ENCODE measurements around the gene SMYD1.

DNA sequence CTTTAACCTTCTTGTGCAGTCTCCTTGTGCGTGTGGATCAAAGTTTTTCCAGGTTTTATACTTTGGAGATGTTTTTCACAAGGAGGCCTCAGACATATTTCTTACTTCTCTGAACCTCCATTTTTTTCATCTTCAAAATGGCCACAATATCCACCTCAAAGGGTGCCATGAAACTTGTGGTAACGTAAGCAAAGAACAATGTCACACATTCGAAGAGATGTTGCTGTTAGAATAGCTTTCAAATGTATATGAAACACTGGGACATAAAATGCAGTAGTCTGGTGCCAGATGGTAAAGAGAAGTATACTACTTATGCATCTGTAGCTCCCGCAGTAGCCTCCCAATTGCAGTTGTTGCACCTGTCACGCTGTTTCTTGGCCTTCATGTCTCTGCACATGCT, 9.4 kb upstream of the SMYD1 start:
- TF ChIP-seq EZH2phosphoT487 (IDR thresholded peaks at IDR 0.05; ENCODE audit: borderline replicate concordance), result no peak
- no peak for TF ChIP-seq POLR2A (IDR thresholded peaks at IDR 0.05; ENCODE audit: borderline replicate concordance, extremely low read depth, insufficient read depth, insufficient read length)
- TF ChIP-seq SIN3A (IDR thresholded peaks at IDR 0.05; ENCODE audit: low read depth), result no peak
- TF ChIP-seq, protein P1, sequence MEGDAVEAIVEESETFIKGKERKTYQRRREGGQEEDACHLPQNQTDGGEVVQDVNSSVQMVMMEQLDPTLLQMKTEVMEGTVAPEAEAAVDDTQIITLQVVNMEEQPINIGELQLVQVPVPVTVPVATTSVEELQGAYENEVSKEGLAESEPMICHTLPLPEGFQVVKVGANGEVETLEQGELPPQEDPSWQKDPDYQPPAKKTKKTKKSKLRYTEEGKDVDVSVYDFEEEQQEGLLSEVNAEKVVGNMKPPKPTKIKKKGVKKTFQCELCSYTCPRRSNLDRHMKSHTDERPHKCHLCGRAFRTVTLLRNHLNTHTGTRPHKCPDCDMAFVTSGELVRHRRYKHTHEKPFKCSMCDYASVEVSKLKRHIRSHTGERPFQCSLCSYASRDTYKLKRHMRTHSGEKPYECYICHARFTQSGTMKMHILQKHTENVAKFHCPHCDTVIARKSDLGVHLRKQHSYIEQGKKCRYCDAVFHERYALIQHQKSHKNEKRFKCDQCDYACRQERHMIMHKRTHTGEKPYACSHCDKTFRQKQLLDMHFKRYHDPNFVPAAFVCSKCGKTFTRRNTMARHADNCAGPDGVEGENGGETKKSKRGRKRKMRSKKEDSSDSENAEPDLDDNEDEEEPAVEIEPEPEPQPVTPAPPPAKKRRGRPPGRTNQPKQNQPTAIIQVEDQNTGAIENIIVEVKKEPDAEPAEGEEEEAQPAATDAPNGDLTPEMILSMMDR (IDR thresholded peaks at IDR 0.05 in 2 of 3, conservative IDR thresholded peaks at IDR 0.05 in 1 of 3; ENCODE audit: borderline replicate concordance in 1 of 3, insufficient read depth in 1 of 3, low read depth in 2 of 3, low read length in 2 of 3), result no peak
- TF ChIP-seq, protein P2, sequence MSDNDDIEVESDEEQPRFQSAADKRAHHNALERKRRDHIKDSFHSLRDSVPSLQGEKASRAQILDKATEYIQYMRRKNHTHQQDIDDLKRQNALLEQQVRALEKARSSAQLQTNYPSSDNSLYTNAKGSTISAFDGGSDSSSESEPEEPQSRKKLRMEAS (IDR thresholded peaks at IDR 0.05), result no peak

All from HCT116 (cell line).